Activated CD8-positive, alpha-beta memory T cell treated with anti-CD3 and anti-CD28 coated beads, Interleukin-2, amount 50 U/mL, for 1 hour (primary cell): ENCODE measurements around the gene CHP1.
A peak's percentile ranks its signal among the peaks of the same experiment; 100 is the strongest.
"Not testable (repeated sequence)": the region's sequence is repeated elsewhere in the genome, so short reads cannot be mapped to it uniquely, and the experiment has no call there.

Source experiments
- DNase-seq: peaks from one replicate; pipeline ENCODE4 v3.0.0-alpha.2; 2020; ENCODE audit errors: extremely low read depth

Gene CHP1

DNA sequence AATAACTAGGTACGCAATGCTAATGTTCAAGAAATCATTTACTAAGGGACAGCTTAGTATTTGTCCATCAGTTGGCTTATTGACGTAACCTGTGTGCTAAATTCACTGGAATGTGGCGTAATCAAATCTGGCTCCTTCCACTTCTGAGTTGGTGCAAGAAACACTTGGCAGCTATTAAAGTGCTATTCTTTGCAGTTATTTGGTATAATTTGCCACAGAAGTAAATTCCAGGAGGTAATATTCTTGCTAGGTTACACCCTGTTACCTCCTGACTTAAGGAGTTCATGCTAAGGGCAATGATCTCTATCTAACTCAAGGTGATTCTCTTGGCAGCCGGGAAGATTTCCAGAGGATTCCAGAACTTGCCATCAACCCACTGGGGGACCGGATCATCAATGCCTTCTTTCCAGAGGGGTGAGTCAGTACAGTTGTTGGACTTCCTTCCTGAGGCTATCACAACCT is 25.5 kb downstream of the CHP1 start:
- DNase-seq: no peak

DNA sequence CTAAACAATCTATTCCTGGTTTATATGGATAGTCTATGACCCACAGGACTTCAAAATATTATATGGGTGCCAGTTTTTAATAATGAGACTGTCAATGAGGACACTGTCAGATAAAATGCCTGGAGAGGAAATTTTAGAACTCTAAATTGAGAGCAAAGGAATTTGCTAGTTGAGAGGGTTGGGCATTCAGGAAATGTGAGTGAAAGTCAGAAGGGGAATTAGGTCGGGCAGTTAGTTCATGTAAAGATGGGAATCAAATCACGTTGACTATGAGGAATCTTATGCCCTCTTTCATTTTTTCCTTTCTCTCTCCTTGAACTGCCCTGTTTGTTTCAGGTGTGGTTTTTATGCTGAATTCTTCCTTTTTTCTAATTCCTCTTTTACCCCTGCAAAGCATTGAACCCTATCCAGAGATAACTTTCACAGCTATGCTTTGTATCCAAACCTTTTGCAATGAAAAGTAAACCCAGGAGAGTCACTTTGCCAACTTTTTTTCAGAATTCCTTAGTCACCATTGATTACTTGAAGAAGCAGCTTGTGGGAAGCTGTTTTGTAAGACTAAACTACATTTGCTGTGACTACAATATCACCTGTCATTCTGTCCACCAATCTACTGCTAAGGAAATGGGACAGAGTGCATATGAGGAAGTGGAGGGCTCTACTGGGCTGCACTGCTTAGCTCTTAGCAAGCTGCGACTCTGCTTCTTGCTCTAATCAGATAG is 27.8 kb downstream of the CHP1 start:
- no peak for DNase-seq

DNA sequence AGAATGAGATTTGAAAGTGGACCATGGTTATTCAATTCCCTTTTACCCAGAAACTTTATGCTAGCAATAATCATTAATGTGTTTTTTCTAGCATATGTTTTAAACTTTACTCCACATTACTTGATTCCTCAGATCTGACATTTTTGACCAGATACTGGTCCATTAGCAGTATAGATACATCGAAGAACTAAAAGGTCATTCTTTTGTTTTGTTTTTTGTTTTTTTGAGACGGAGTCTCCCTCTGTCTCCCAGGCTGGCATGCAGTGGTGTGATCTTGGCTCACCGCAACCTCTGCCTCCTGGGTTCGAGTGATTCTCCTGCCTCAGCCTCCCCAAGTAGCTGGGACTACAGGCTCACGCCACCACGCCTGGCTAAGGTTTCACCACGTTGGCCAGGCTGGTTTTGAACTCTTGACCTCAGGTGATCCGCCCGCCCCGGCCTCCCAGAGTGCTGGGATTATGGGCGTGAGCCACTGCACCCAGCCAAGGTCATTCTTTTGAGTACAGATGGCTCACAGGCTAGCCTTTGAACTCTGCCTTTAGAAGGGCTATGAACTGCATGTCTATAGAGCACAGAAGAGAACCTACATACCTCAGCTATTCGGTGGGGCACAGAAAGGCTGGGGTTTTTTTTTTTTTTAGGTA is 28.6 kb downstream of the CHP1 start:
- no peak for DNase-seq

DNA sequence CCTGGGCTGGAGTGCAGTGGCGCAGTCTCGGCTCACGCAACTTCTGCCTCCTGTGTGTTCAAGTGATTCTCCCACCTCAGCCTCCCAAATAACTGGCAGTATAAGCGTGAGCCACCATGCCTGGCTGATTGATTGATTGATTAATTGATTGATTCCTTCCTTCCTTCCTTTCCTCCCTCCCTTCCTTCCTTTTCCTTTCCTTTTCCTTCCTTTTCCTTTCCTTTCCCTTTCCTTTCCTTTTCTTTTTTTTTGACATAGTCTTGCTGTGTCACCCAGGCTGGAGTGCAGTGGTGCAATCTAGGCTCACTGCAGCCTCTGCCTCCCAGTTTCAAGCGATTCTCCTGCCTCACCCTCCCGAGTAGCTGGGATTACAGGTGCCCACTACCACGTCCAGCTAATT is 29.9 kb downstream of the CHP1 start:
- DNase-seq: not testable (repeated sequence)

DNA sequence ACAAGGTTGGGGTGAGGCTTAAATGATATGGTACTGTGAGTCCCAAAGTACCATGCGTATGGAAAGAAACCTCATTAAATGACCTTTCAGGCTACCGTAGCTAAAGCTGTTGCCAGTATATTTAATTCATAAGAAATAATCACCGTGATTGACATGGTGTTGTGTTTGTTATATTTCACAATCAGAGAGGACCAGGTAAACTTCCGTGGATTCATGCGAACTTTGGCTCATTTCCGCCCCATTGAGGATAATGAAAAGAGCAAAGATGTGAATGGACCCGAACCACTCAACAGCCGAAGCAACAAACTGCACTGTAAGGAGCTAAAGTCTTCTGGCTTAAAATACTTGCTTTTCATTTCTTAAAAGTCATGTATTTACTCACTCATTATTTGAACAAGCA is 31.5 kb downstream of the CHP1 start:
- no peak for DNase-seq

DNA sequence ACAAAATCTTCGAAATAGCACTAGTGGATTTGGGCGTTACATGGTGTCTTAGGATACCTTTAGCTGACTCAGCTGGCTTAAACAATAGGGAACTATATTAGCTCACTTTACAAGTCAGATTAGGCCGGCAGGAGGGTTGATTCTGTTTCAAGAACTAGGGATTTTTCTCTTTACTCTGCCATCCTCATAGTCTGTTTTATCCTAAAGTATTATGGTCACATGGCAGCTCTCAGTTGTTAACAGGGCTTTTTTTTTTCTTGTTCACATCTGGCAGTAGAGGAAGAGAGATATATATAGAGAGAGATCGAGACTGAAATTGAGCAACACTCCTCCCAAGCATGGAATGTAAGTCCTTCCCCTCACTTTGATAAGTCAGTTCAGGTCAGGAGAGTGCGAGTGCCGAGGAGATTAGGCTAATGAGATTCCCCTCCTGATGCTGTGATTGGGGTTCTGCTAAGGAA is 32.9 kb downstream of the CHP1 start:
- DNase-seq: no peak

DNA sequence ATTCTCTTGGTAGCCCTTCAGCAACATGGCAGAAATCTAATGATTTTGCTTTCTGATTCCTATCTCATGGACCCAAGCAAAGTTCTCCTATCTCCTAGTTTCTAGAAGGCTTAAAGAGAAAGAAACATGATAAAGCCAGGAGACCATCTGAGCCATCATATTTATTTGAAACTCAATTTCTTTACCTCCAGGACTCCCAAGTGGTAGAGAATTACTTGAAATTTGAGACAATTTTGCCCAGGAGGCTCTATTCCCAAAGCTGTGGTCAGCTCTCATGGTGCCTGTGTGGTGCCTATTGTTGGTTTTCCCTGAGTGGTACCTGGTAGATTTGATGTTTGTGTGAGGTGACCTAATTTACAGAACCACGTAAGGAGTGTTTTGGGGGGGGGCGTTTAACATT is 38.8 kb downstream of the CHP1 start:
- no peak for DNase-seq

DNA sequence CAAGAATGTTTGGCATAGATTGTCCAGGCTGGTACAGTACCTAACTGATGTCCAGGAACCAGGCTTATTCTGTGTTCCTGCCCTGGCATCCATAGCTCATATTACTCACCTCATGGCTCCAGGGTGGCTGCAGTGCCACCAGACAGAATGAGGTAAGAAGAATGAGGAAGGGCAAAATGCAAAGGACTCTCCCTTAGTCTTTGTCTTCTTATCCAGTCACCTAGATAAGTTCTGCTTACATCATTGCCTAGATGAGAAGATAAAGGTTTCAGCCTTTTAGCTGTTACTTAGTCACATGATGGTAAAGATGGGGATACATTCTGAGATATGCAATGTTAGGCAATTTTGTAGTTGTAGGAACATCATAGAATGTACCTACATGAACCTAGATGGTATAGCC is 45.8 kb downstream of the CHP1 start:
- no peak for DNase-seq

DNA sequence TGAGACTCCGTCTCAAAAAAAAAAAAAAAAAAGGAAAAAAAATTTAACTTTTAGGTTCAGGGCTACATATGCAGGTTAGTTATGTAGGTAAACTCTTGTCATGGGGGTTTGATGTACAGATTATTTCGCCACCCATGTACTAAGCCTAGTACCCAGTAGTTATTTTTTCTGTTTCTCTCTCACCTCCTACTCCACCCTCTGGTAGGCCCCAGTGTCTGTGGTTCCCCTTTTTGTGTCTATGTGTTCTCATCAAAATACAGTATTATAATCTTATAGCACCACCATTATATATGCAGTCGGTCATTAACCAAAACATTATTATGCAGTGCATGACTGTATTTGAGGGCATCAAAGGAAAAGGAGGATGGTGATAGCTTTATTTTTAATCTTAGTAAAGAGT is 47.3 kb downstream of the CHP1 start:
- DNase-seq: no peak

DNA sequence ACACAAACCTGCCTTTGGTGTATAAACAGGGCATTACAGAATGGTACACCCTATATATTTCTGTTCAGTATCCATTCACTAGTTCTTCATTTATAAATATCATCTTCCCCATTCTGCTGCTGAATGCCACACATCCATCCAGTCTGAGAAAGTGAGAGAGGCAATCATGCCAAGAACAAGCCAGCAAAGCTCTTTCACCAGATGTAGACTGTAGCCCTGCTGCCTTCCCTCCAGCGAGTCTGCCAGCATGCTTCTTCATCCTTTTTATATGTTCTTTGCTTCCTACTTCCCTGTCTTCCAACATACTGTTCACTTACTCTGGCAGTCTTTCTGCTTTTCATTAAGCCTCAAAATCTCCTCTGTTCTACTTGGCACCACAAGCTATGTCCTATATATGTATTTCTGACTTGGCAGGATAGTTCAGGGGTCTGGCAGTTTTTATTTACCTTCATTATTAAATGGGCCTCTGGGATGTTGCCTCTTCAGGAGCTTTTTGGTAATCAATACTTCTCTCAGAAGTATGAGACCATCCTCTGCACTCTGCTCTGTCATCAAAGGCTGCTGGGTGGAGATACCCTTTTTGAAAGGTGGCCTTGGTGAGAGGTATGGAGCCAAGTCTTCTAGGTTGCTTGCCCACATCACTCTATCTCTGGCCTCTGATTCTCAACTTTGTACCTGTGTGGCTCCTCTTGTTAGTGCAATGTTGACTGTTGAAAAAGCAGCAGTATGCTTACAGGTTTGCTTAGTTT is 48.6 kb downstream of the CHP1 start:
- DNase-seq: no peak

DNA sequence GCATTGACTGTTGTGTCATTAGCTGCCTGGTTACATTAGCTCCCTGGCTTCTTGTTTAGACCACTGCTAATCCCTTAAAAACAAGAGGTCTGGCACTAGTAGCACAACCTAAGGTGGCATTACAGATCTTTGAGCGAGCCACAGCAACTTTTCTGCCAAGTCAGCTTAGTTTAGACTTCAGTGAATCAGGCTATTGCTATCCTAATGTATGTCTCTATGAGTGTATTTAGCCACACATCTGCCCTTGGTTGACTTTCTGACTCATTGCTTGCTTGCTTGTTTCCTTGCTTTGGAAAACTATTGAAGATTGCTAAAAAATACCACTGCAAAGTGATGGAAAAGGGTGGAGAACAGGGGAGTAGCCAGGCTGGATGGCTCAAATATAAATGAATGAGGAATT is 50.2 kb downstream of the CHP1 start:
- DNase-seq: no peak

DNA sequence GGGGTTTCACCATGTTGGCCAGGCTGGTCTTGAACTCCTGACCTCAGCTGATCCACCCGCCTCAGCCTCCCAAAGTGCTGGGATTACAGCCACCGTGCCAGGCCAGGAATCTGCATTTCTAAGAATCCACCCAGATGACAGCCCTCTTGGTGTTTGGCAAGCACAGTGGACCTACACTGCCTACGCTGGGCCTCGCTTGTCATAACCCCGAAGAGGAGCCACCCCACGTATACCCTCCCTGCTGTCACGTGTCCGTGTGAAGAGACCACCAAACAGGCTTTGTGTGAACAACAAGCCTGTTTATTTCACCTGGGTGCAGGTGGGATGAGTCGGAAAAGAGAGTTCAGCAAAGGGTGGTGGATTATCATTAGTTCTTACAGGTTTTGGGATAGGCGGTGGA is 51.4 kb downstream of the CHP1 start:
- not testable (repeated sequence) for DNase-seq

DNA sequence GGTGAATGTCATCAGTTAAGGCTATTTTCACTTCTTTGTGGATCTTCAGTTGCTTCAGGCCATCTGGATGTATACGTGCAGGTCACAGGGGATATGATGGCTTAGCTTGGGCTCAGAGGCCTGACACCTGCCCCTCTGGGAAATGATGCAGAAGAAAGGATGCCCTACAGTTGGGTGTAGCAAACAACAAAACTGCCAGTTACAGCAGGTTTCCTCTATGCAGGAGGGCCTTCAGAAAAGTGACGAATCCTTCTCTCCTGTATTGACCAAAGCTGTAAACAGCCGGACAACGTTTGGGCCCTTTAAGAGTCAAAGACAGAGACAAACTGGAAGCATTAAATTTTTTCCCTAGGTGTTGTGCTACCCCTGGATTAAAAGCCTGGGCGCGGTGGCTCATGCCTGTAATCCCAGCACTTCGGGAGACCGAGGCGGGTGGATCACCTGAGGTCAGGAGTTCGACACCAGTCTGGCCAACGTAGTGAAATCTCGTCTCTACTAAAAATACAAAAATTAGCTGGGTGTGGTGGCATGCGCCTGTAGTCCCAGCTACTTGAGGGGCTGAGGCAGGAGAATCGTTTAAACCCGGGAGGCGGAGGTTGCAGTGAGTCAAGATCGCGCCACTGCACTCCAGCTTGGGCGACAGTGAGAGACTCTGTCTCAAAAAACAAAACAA is 52.0 kb downstream of the CHP1 start:
- not testable (repeated sequence) for DNase-seq

DNA sequence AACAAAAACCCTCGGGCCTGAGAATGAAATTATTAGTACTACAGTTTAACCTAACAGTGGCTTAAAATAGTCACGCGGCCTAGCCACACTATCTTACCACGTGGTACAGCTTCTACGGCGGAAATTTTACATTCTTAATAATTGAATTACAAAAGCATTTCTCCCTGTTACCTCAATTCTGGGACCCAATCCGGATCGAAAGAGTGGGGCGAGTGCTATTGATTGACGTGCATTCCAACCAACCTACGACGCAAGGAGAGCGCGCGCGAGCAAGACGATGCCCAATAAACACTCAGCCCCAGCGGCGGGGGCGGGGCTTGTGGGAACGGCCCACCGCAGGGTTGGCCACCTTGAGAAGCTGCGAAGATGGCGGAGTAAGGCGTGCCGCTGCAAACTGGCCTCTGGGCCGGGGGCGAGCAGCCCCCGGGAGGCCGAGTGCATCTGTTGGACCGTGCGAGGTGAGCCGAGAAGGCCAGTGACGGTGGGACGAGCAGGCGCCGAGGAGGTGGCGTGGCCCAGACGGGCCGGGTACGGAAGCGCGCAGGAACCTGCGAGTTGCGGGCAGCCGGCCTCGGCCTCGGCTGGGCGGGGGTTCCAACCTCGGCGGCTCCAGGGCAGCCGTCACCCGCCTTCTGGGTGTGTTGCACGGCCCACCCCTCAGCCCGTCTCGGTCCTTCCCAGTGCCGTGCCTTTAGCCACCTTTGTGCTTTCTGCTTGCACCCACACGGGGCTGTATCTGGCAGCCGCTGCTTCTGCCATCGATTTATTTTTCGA is 52.8 kb downstream of the CHP1 start:
- DNase-seq: peak; percentile 93

DNA sequence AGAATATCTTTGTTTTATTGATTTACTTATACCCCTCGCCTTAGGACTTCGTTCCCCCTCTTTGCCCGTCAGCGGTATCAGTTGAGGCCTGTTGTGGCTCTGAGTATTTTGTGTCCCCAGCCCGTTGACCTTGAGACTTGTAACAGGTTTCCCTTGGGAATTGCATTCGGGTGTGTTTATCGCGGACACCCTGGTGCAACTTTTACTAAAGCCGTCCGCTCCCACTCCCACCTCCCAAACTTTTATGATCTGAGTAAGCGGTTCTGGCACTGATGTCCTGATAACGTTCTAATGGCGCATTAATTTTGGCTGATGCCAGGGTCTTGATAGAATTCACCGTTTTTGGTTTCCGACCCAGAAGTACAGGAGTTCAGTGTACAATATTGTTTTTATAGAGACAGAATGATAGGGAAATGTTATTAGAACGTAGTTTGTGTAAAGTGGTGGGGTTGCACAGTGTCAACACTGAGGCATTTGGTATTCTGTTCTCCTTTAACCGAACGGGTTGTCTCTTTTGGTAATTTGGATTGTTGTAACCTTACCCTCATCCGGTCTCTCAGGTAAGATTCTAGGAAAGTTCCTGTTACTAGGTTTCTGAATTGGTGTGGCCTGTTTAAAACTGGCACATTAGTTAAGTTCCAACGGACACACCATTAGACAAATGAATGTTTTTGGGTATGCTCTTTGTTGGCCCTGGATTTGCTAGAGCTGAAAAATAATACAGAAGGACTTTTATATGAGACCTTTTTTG is 53.5 kb downstream of the CHP1 start:
- DNase-seq: no peak

DNA sequence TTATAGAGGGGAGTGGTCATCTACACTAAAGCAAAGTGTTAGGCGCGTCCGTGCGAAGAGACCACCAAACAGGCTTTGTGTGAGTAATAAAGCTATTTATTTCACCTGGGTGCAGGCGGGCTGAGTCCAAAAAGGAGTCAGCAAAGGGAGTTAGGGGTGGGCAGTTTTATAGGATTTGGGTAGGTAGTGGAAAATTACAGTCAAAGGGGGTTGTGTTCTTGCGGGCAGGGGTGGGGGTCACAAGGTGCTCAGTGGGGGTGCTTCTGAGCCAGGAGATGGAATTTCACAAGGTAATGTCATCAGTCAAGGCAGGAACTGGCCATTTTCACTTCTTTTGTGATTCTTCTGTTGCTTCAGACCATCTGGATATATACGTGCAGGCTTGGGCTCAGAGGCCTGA is 54.2 kb downstream of the CHP1 start:
- no peak for DNase-seq

DNA sequence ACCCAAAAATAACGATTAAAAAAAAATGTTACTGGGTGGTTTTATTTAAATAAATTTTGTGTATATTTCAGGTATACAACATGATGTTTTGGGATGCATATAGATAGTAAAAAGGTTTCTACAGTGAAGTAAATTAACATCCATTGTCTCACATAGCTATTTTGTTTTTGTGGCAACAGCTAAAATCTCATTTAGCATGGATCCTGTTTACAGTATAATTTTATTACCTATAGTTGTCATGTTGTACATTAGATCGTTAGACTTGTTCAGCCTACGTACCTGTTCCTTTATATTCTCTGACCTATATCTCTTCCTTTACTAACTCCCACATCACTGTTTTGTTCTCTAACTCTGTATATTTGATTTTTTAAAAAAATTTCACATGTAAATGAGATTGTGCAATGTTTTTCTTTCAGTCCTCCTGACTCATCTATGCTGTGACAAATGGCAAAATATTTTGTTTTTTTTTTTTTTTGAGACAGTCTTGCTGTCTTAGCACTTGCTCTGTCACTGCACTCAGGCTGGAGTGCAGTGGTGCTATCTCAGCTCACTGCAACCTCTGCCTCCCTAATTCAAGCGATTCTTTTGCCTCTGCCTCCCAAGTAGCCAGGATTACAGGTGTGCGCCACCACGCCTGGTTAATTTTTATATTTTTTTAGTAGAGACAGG is 55.7 kb downstream of the CHP1 start:
- DNase-seq: no peak

DNA sequence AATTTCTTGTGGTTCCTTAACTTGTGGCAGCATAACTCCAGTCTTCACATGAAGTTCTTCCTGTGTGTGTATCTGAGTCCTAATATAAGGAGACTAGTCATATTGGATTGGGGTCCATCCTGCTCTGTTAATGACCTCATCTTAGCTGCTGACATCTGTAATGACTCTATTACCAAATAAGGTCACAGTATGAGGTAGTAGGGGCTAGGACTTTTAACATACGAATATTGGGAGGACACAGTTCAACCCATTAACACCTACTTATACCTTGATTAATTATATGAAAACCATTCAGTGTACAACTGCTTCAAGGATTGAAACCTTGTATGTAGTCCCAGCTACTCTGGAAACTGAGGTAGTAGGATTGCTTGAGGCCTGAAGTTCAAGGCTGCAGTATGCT is 57.4 kb downstream of the CHP1 start:
- no peak for DNase-seq

DNA sequence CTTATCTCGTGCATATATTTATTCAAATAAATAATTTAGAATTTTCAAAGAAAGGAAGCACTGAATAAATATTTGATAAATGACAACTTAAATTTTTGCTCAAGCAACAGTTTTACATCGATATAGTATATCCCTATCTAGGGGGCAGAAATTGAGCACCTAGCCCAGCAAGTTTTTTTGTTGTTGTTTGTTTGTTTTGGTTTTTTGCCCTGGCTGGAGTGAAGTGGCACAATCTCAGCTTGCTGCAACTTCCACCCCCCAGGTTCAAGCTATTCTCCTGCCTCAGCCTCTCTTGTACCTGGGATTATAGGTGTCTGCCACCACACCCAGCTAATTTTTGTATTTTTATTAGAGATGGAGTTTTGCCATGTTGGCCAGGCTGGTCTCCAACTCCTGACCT is 58.9 kb downstream of the CHP1 start:
- no peak for DNase-seq

DNA sequence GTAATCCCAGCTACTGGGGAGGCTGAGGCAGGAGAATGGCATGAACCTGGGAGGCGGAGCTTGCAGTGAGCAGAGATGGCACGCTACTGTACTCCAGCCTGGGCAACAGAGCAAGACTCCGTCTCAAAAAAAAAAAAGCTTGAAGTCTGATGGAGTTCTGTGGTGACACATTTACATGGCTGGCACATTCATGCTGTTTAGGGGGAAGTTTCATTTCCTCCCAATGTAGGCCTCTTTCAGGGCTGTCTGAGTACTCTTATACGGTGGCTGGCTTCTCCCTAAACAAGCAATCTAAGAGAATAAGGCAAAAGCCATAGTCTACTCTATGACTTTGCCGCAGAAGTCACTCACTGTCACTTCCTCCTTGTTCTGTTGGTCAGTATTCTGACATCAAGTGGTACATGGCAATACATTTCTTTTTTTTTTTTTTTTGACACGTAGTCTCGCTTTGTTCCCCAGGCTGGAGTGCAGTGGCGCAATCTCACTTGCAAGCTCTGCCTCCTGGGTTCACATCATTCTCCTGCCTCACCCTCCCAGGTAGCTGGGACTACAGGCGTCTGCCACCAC is 60.1 kb downstream of the CHP1 start:
- no peak for DNase-seq
